GM18526 (cell line): ENCODE results near the gene NLRC3.

Experiments used
- POLR2A ChIP-seq: IDR thresholded peaks from 3 replicates; pipeline ENCODE4 v1.6.1; 2011; ENCODE audit not compliant: insufficient read length; ENCODE audit errors: extremely low read depth

The NLRC3 gene

GRCh38 chr16:3490911-3491629 lies 86.1 kb downstream of the NLRC3 start:
- TF ChIP-seq POLR2A, result no peak
